ENCODE measurements around the gene GRID1.

GRID1 gene

DNA sequence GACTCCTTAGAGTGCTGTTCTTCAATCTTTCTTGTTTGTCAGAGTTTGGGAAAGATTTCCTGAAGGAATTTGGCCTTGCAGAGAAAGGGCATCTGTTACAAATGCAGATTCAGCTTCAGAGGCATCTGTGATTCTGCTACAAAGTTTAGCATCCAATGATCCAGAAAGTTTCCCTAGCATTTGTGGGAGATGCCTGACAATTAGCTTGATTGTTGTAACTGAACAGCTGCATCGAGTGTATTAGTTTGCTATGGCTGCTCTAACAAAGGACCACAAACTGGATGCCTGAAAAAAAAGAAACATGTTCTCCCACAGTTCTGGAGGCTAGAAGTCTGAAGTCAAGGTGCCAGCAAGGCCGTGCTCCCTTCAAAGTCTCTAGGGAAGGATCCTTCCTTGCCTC is 365.1 kb downstream of the GRID1 start:
- TF ChIP-seq, protein P1, sequence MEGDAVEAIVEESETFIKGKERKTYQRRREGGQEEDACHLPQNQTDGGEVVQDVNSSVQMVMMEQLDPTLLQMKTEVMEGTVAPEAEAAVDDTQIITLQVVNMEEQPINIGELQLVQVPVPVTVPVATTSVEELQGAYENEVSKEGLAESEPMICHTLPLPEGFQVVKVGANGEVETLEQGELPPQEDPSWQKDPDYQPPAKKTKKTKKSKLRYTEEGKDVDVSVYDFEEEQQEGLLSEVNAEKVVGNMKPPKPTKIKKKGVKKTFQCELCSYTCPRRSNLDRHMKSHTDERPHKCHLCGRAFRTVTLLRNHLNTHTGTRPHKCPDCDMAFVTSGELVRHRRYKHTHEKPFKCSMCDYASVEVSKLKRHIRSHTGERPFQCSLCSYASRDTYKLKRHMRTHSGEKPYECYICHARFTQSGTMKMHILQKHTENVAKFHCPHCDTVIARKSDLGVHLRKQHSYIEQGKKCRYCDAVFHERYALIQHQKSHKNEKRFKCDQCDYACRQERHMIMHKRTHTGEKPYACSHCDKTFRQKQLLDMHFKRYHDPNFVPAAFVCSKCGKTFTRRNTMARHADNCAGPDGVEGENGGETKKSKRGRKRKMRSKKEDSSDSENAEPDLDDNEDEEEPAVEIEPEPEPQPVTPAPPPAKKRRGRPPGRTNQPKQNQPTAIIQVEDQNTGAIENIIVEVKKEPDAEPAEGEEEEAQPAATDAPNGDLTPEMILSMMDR (IDR thresholded peaks at IDR 0.05; ENCODE audit: low read depth, low read length) = no peak
- DNase-seq (ENCODE audit: low read depth in 2 of 2) = no peak
- H3K4me3 ChIP-seq (replicated peaks in 1 of 2; ENCODE audit: low read depth in 2 of 2, low read length in 2 of 2) = no peak overlapping the region

DNA sequence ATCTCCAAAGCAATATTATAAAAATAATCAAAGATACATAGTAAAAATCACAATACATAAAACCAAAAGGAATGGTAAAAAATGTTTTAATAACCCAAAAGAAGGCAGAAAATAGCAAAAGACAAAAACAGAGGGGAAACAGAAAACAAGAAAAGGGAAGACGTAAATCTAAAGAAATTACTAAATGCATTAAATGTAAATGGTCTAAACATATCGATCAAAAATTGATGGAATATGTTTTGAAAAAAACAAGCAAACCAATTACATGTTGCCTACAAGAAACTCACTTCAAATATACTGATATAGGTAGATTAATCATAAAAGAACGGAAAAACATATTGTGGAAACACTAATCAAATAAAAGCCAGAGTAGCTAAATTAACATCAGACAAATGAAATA is 369.1 kb downstream of the GRID1 start:
- TF ChIP-seq, protein P1 (IDR thresholded peaks at IDR 0.05; ENCODE audit: low read depth, low read length) = no peak
- H3K4me3 ChIP-seq (replicated peaks in 1 of 2; ENCODE audit: low read depth in 2 of 2, low read length in 2 of 2) = no peak overlapping the region
- DNase-seq (ENCODE audit: low read depth in 2 of 2) = no peak

DNA sequence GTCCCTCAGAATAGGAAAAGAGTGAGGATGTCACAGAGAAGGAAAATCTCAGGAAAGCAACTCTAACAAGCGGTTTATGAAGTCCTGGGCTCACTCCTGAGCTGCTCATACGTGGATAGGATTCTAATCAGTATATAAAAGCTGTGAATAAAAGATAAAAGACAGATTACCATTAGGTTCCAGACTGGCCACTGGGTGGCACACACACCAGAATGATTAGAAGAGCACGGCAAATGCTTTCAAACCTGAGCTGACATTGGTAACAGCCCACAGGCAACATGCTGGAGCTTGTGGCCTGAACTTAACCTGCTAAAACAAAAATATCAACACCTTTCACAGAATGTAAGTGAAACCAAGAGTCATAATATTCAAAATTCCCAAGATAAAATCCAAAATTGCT is 370.8 kb downstream of the GRID1 start:
- DNase-seq (ENCODE audit: low read depth in 2 of 2) = peak; percentile 3 to 6
- TF ChIP-seq, protein P1 (IDR thresholded peaks at IDR 0.05; ENCODE audit: low read depth, low read length) = no peak
- no peak overlapping the region for H3K4me3 ChIP-seq (replicated peaks in 1 of 2; ENCODE audit: low read depth in 2 of 2, low read length in 2 of 2)

DNA sequence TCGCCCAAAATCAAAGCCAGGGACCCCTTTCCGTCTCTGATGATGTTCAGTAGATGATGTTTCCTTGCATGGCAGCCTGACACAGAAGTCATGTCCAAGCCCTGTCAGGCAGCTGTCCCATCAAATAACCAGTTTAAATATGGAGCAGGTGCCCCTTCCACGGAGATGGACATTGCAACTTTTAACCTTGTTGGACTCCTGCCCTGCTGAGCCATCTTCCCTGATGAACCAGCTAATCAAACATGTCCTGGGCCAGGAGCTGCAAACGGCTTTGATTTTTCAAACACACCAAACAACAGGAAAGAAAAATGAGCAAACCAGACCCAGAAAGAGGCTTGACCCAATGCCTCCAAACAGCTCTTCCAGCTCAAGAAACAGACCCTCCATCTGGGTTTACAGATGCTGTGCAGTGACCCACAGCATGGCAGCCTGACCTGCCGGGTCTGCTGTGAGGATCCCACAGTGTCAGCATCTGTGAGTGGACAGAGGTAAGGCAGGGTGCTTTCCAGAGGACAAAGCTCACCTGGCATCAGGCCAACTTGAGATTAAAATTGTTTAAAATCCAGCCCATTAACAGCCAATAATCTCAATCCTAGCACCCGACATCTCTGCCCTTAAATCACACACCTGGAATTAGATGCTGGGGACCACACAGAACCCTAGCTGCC is 372.6 kb downstream of the GRID1 start:
- no peak for DNase-seq (ENCODE audit: low read depth in 2 of 2)
- no peak overlapping the region for H3K4me3 ChIP-seq (replicated peaks in 1 of 2; ENCODE audit: low read depth in 2 of 2, low read length in 2 of 2)
- TF ChIP-seq, protein P1 (IDR thresholded peaks at IDR 0.05; ENCODE audit: low read depth, low read length) = no peak

DNA sequence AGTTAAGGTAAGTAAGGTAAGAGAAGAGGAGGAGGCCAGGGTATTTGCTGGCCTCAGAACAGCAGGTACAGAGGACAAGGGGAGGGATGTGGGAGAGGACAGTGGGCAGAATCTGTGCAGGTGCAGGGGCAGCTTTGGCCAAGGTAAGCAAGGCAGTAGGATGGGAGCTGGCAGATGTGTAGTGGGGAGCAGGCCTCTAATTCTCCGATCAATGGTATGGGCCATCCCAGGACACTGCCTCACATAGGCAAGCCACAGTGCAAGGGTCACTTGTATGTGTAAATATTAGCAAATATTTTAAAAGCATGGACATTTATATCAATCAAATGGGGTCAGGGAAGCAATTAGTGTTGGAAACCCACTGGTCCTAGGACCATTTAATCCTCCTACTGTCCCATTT is 373.5 kb downstream of the GRID1 start:
- TF ChIP-seq, protein P1 (IDR thresholded peaks at IDR 0.05; ENCODE audit: low read depth, low read length) = no peak
- H3K4me3 ChIP-seq (replicated peaks in 1 of 2; ENCODE audit: low read depth in 2 of 2, low read length in 2 of 2) = no peak overlapping the region
- no peak for DNase-seq (ENCODE audit: low read depth in 2 of 2)

DNA sequence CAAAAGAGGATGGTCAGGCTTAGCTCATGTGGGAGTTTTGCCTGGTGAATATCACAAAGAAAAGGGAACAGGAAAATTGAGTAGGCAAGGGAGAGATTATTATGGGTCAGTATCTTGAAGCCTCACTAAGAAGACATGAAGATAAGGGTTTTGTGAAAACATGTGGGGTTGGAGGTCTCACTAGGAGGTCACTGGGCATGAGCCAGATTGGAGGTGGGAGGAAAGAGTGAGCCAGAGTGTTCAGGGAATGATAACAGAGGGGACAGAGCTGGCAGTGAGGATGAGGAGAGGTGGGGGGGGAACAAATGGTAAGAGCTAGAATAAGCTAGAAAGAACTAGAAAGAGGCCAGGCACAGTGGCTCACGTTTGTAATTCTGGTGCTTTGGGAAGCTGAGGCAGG is 374.3 kb downstream of the GRID1 start:
- no peak for DNase-seq (ENCODE audit: low read depth in 2 of 2)
- TF ChIP-seq, protein P1 (IDR thresholded peaks at IDR 0.05; ENCODE audit: low read depth, low read length) = no peak
- no peak overlapping the region for H3K4me3 ChIP-seq (replicated peaks in 1 of 2; ENCODE audit: low read depth in 2 of 2, low read length in 2 of 2)

DNA sequence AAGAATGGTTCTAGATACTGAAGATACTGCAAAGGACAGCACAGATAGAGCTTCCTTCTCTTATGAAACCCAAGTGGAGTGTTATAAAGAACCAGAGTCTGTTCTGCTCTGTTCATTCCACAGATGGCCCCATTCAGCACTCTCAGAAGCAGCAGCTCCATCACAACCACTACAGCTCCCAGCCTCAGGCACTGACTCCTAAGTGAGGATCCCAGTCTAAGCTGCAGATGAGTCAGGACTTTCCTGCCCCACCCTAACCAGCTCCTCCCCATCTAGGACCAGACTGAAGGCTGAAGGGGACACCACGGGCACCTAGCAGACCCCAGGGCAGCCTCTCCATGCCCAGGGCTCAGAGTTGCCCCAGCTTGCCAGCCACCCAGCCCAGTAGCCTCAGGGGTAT is 379.8 kb downstream of the GRID1 start:
- H3K4me3 ChIP-seq (replicated peaks in 1 of 2; ENCODE audit: low read depth in 2 of 2, low read length in 2 of 2) = no peak overlapping the region
- no peak for DNase-seq (ENCODE audit: low read depth in 2 of 2)
- TF ChIP-seq, protein P1 (IDR thresholded peaks at IDR 0.05; ENCODE audit: low read depth, low read length) = no peak
